Neural cell (in vitro differentiated cells): Measurements from ENCODE around the gene PARVB. TPM values are rescaled to one million over a fixed set of nuclear protein-coding genes. Genes with fewer than 3 reads are reported as not detected.

Experiments
- H2AFZ ChIP-seq: fragments of 200-600, 300-800 bp; sonication (generic), shearing (Covaris generic); 2 replicates; pipeline ENCODE4 v1.6.0; 2014; ENCODE audit warnings: low read depth, mild to moderate bottlenecking, antibody characterized with exemption, low read length, moderate library complexity
- H3F3A ChIP-seq: fragments of 200-600 bp; shearing (Covaris generic); 2 replicates; pipeline ENCODE4 v1.6.1; 2016; ENCODE audit warnings: mild to moderate bottlenecking, moderate library complexity, mixed read lengths, antibody characterized with exemption, low read length; ENCODE audit not compliant: insufficient read depth, poor library complexity, severe bottlenecking
- H3K27ac ChIP-seq: fragments of 200-600, 300-800 bp; sonication (generic), shearing (Covaris generic); 2 replicates; pipeline ENCODE4 v1.5.1; 2014; ENCODE audit warnings: mild to moderate bottlenecking, low read length, moderate library complexity
- H3K27me3 ChIP-seq: fragments of 300-800, 200-600 bp; sonication (generic), shearing (Covaris generic); 2 replicates; pipeline ENCODE4 v1.6.0; 2014; ENCODE audit warnings: mild to moderate bottlenecking, low read depth, low read length, moderate library complexity; ENCODE audit not compliant: insufficient read depth
- H3K36me3 ChIP-seq: fragments of 300-800, 200-600 bp; sonication (generic), shearing (Covaris generic); 2 replicates; pipeline ENCODE4 v1.5.1; 2014; ENCODE audit warnings: mild to moderate bottlenecking, antibody characterized with exemption, low read length, moderate library complexity; ENCODE audit not compliant: insufficient read depth
- H3K4me2 ChIP-seq: fragments of 300-800, 200-600 bp; sonication (generic), shearing (Covaris generic); 2 replicates; pipeline ENCODE4 v1.6.0; 2014; ENCODE audit warnings: mild to moderate bottlenecking, low read length
- H3K4me3 ChIP-seq: fragments of 300-800, 200-600 bp; sonication (generic), shearing (Covaris generic); 2 replicates; pipeline ENCODE4 v1.5.1; 2014; ENCODE audit warnings: mild to moderate bottlenecking, low read length, moderate library complexity
- H3K79me2 ChIP-seq: fragments of 200-600 bp; shearing (Covaris generic); replicated peaks from 2 replicates; pipeline ENCODE4 v1.6.0; 2014; ENCODE audit warnings: mild to moderate bottlenecking, low read length, moderate library complexity; ENCODE audit not compliant: insufficient read depth
- H3K9ac ChIP-seq: fragments of 300-800, 200-600 bp; sonication (generic), shearing (Covaris generic); 2 replicates; pipeline ENCODE4 v1.6.1; 2016; ENCODE audit warnings: mild to moderate bottlenecking, low read length, mixed read lengths
- H3K9me2 ChIP-seq: fragments of 200-600 bp; shearing (Covaris generic); 2 replicates; pipeline ENCODE4 v1.6.1; 2016; ENCODE audit warnings: mild to moderate bottlenecking, low read length, mixed read lengths; ENCODE audit not compliant: insufficient read depth
- H3K9me3 ChIP-seq: fragments of 200-600, 300-800 bp; sonication (generic), shearing (Covaris generic); 2 replicates; pipeline ENCODE4 v1.6.1; 2016; ENCODE audit warnings: mild to moderate bottlenecking, mixed run types, low read length, moderate library complexity, mixed read lengths
- H4K20me1 ChIP-seq: fragments of 200-600 bp; shearing (Covaris generic); 2 replicates; pipeline ENCODE4 v1.6.1; 2016; ENCODE audit warnings: mild to moderate bottlenecking, mixed run types; ENCODE audit not compliant: insufficient read depth
- CTCF ChIP-seq: fragments of 450-650 bp; IDR thresholded peaks from 2 replicates; pipeline ENCODE4 v1.5.1; 2014; ENCODE audit warnings: antibody characterized with exemption, mild to moderate bottlenecking, moderate library complexity; ENCODE audit not compliant: poor library complexity, severe bottlenecking
- EP300 ChIP-seq: fragments of 450-650 bp; conservative IDR thresholded peaks from 2 replicates; pipeline ENCODE4 v1.6.1; 2014; ENCODE audit warnings: antibody characterized with exemption, mild to moderate bottlenecking, moderate library complexity; ENCODE audit not compliant: poor library complexity, severe bottlenecking
- EZH2 ChIP-seq: fragments of 200-600, 300-800 bp; shearing (Covaris generic), sonication (generic); IDR thresholded peaks from 2 replicates; pipeline ENCODE4 v1.6.1; 2014; ENCODE audit warnings: antibody characterized with exemption, low read length, borderline replicate concordance, mild to moderate bottlenecking; ENCODE audit not compliant: insufficient read depth, poor library complexity, severe bottlenecking
- MXI1 ChIP-seq: fragments of 450-650 bp; conservative IDR thresholded peaks from 2 replicates; pipeline ENCODE4 v1.6.1; 2014; ENCODE audit warnings: antibody characterized with exemption, mild to moderate bottlenecking; ENCODE audit not compliant: poor library complexity, severe bottlenecking
- POLR2AphosphoS5 ChIP-seq: IDR thresholded peaks from 2 replicates; pipeline ENCODE4 v1.6.1; 2012
- RAD21 ChIP-seq: fragments of 450-650 bp; conservative IDR thresholded peaks from 2 replicates; pipeline ENCODE4 v1.6.1; 2014; ENCODE audit warnings: antibody characterized with exemption, mild to moderate bottlenecking, moderate library complexity
- SMC3 ChIP-seq: fragments of 450-650 bp; conservative IDR thresholded peaks from 2 replicates; pipeline ENCODE4 v1.6.1; 2014; ENCODE audit warnings: antibody characterized with exemption, mild to moderate bottlenecking, moderate library complexity; ENCODE audit not compliant: poor library complexity
- TAF1 ChIP-seq: IDR thresholded peaks from 2 replicates; pipeline ENCODE4 v1.6.1; 2012; ENCODE audit warnings: low read depth
- polyA plus RNA-seq: library from polyadenylated mRNA; depleted of rRNA; stranded (reverse); fragments of >200 nt; gene quantifications from 2 replicates; pipeline ENCODE4 v1.2.3, GENCODE V29; 2014
- TF ChIP-seq, protein P1 (sequence below): IDR thresholded peaks from 2 replicates; pipeline ENCODE4 v1.6.1; 2012; ENCODE audit warnings: borderline replicate concordance

The PARVB gene
- polyA plus RNA-seq, 1 donor from 2014 or later: 1.2 TPM

DNA sequence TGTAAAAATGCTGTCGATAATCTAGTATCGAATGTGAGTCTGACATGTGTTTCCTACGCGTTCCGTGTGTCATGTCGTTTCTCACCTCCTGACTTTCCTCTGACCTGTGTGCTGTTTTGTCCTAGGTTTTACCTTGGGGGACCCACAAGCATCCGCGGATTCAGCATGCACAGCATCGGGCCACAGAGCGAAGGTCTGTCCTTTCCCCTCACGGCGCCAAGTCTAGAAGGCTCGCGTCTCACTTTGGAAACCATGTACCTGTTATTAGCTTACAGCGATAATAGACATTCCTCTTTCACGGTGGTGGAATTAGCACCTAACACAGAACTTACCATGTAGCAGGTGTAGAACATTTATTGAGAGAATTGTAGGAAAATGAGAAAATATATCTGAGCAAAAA is 40.3 kb upstream of the PARVB start:
- no peak overlapping the region for H3K4me3 ChIP-seq
- H3K36me3 ChIP-seq: no peaks in the 10 kb centered on the region
- no peaks in the 10 kb centered on the region for H3K9me3 ChIP-seq
- H3K27me3 ChIP-seq: no peaks in the 10 kb centered on the region
- no peak overlapping the region for H3K4me2 ChIP-seq
- H2AFZ ChIP-seq: no peak overlapping the region
- no peaks in the 10 kb centered on the region for H4K20me1 ChIP-seq
- H3K9ac ChIP-seq: no peak overlapping the region
- TF ChIP-seq POLR2AphosphoS5 (no peak), EP300 (no peak), RAD21 (no peak), MXI1 (no peak), TAF1 (no peak), CTCF (no peak), SMC3 (no peak), EZH2 (no peak)
- TF ChIP-seq, protein P1, sequence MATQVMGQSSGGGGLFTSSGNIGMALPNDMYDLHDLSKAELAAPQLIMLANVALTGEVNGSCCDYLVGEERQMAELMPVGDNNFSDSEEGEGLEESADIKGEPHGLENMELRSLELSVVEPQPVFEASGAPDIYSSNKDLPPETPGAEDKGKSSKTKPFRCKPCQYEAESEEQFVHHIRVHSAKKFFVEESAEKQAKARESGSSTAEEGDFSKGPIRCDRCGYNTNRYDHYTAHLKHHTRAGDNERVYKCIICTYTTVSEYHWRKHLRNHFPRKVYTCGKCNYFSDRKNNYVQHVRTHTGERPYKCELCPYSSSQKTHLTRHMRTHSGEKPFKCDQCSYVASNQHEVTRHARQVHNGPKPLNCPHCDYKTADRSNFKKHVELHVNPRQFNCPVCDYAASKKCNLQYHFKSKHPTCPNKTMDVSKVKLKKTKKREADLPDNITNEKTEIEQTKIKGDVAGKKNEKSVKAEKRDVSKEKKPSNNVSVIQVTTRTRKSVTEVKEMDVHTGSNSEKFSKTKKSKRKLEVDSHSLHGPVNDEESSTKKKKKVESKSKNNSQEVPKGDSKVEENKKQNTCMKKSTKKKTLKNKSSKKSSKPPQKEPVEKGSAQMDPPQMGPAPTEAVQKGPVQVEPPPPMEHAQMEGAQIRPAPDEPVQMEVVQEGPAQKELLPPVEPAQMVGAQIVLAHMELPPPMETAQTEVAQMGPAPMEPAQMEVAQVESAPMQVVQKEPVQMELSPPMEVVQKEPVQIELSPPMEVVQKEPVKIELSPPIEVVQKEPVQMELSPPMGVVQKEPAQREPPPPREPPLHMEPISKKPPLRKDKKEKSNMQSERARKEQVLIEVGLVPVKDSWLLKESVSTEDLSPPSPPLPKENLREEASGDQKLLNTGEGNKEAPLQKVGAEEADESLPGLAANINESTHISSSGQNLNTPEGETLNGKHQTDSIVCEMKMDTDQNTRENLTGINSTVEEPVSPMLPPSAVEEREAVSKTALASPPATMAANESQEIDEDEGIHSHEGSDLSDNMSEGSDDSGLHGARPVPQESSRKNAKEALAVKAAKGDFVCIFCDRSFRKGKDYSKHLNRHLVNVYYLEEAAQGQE: no peak
- H3K9me2 ChIP-seq: no peaks in the 10 kb centered on the region
- no peaks in the 10 kb centered on the region for H3K79me2 ChIP-seq
- H3F3A ChIP-seq: no peaks in the 10 kb centered on the region
- H3K27ac ChIP-seq: no peak overlapping the region

GRCh38 chr22:43985532-43985931 is 38.6 kb upstream of the PARVB start:
- Histone ChIP-seq H3K27me3 (no peaks in the 10 kb centered on the region), H3K9me2 (no peaks in the 10 kb centered on the region), H3K9ac (no peak overlapping the region), H3K4me3 (no peak overlapping the region), H2AFZ (no peak overlapping the region), H3F3A (no peaks in the 10 kb centered on the region), H3K4me2 (no peak overlapping the region), H4K20me1 (no peaks in the 10 kb centered on the region), H3K9me3 (no peaks in the 10 kb centered on the region), H3K36me3 (peaks cover 6% of the 10 kb centered on the region), H3K27ac (no peak overlapping the region), H3K79me2 (no peaks in the 10 kb centered on the region)
- TF ChIP-seq MXI1 (no peak), SMC3 (no peak), POLR2AphosphoS5 (no peak)
